WTC11 (cell line): Measurements from ENCODE around the gene SLC15A4. TPM values are rescaled to one million over a fixed set of nuclear protein-coding genes. Genes with fewer than 3 reads are reported as not detected.

Experiments used
- ATAC-seq: fragments of 200-7000 bp; cut with Tn5 transposase; 2 replicates; pipeline ENCODE4 v1.10.0; 2021; ENCODE audit warnings: mild to moderate bottlenecking, moderate library complexity
- CTCF ChIA-PET: fragments of 300-600 bp; sonication (Branson Sonifier 250); formaldehyde crosslinking; loops from one replicate; lab custom pipeline; 2021; ENCODE audit warnings: antibody characterized with exemption; lab: Charles Lee
- POLR2A ChIA-PET: fragments of 350-600 bp; sonication (Branson Sonifier 250); formaldehyde crosslinking; loops from one replicate; lab custom pipeline; 2021; ENCODE audit warnings: antibody characterized with exemption; lab: Charles Lee
- DNase-seq: peaks from one replicate; pipeline ENCODE4 v3.0.0; 2021; ENCODE audit warnings: low spot score
- H3K27ac Mint-ChIP-seq: 2 replicates; pipeline ENCODE4 v1.8.0; 2021; ENCODE audit warnings: mixed read lengths
- H3K27me3 Mint-ChIP-seq: 2 replicates; pipeline ENCODE4 v1.8.0; 2021; ENCODE audit warnings: low read depth, mild to moderate bottlenecking, moderate library complexity, mixed read lengths
- H3K36me3 Mint-ChIP-seq: 2 replicates; pipeline ENCODE4 v1.8.0; 2021; ENCODE audit warnings: mixed read lengths
- H3K4me1 Mint-ChIP-seq: 2 replicates; pipeline ENCODE4 v1.8.0; 2022; ENCODE audit warnings: mixed read lengths
- H3K4me3 Mint-ChIP-seq: 2 replicates; pipeline ENCODE4 v1.8.0; 2021; ENCODE audit warnings: mild to moderate bottlenecking, moderate library complexity, mixed read lengths
- H3K9me3 Mint-ChIP-seq: 2 replicates; pipeline ENCODE4 v1.8.0; 2021; ENCODE audit warnings: mixed read lengths
- EMX1 ChIP-seq: fragments of 250-450 bp; sonication (Bioruptor Pico); IDR thresholded peaks from 2 replicates; pipeline ENCODE4 v1.8.0; 2021; ENCODE audit warnings: mild to moderate bottlenecking
- FOXP1 ChIP-seq: sonication (generic); formaldehyde crosslinking; IDR thresholded peaks from 2 replicates; pipeline ENCODE4 v1.8.0; 2022; ENCODE audit warnings: missing genetic modification reagents, mild to moderate bottlenecking, moderate library complexity, borderline replicate concordance
- GTF2I ChIP-seq: fragments of 250-450 bp; sonication (Bioruptor Pico); conservative IDR thresholded peaks from 2 replicates; pipeline ENCODE4 v1.4.0; 2021; ENCODE audit warnings: mild to moderate bottlenecking
- IRF2 ChIP-seq: sonication (generic); formaldehyde crosslinking; IDR thresholded peaks from 2 replicates; pipeline ENCODE4 v1.8.0; 2022; ENCODE audit warnings: low read depth, missing genetic modification reagents, borderline replicate concordance
- MAX ChIP-seq: sonication (generic); formaldehyde crosslinking; IDR thresholded peaks from 2 replicates; pipeline ENCODE4 v1.8.0; 2022; ENCODE audit warnings: mild to moderate bottlenecking, missing genetic modification reagents
- NFE2L1 ChIP-seq: sonication (generic); formaldehyde crosslinking; IDR thresholded peaks from 2 replicates; pipeline ENCODE4 v1.8.1; 2023; ENCODE audit warnings: missing genetic modification reagents
- OVOL2 ChIP-seq: fragments of 250-450 bp; sonication (Bioruptor Pico); IDR thresholded peaks from 2 replicates; pipeline ENCODE4 v1.9.0; 2021; ENCODE audit warnings: mild to moderate bottlenecking, borderline replicate concordance
- RORB ChIP-seq: fragments of 250-450 bp; sonication (Bioruptor Pico); IDR thresholded peaks from 2 replicates; pipeline ENCODE4 v1.9.0; 2021; ENCODE audit warnings: mild to moderate bottlenecking
- TEAD1 ChIP-seq: sonication (generic); formaldehyde crosslinking; IDR thresholded peaks from 2 replicates; pipeline ENCODE4 v1.8.0; 2022; ENCODE audit warnings: mild to moderate bottlenecking, missing genetic modification reagents
- TEAD4 ChIP-seq: sonication (generic); formaldehyde crosslinking; IDR thresholded peaks from 2 replicates; pipeline ENCODE4 v1.8.0; 2022; ENCODE audit warnings: mild to moderate bottlenecking, missing genetic modification reagents
- USF2 ChIP-seq: sonication (generic); formaldehyde crosslinking; IDR thresholded peaks from 2 replicates; pipeline ENCODE4 v1.8.1; 2023; ENCODE audit warnings: mild to moderate bottlenecking, missing genetic modification reagents, moderate library complexity
- ZBTB43 ChIP-seq: sonication (generic); formaldehyde crosslinking; IDR thresholded peaks from 2 replicates; pipeline ENCODE4 v1.8.1; 2023; ENCODE audit warnings: mild to moderate bottlenecking, missing genetic modification reagents
- ZNF232 ChIP-seq: sonication (generic); formaldehyde crosslinking; IDR thresholded peaks from 2 replicates; pipeline ENCODE4 v1.8.0; 2022; ENCODE audit warnings: mild to moderate bottlenecking, missing genetic modification reagents
- ZNF263 ChIP-seq: sonication (generic); formaldehyde crosslinking; IDR thresholded peaks from 2 replicates; pipeline ENCODE4 v1.8.1; 2022; ENCODE audit warnings: low read depth, mild to moderate bottlenecking, moderate library complexity, missing genetic modification reagents
- ZNF416 ChIP-seq: fragments of 250-450 bp; sonication (Bioruptor Pico); IDR thresholded peaks from 2 replicates; pipeline ENCODE4 v1.9.0; 2021; ENCODE audit warnings: mild to moderate bottlenecking, inconsistent platforms
- ZNF671 ChIP-seq: fragments of 250-450 bp; sonication (Bioruptor Pico); IDR thresholded peaks from 2 replicates; pipeline ENCODE4 v1.8.0; 2021; ENCODE audit warnings: mild to moderate bottlenecking
- total RNA-seq: library from RNA; stranded (reverse); gene quantifications from 3 replicates; pipeline ENCODE4 v1.2.3, GENCODE V29; 2021
- TF ChIP-seq, protein P1 (sequence below): fragments of 250-450 bp; sonication (Bioruptor Pico); IDR thresholded peaks from 2 replicates; pipeline ENCODE4 v1.9.0; 2021; ENCODE audit warnings: mild to moderate bottlenecking, borderline replicate concordance
- TF ChIP-seq, protein P2 (sequence below): sonication (generic); formaldehyde crosslinking; IDR thresholded peaks from 2 replicates; pipeline ENCODE4 v1.8.1; 2022; ENCODE audit warnings: mild to moderate bottlenecking, missing genetic modification reagents, moderate library complexity, borderline replicate concordance
- TF ChIP-seq, protein P3 (sequence below): sonication (generic); formaldehyde crosslinking; IDR thresholded peaks from 2 replicates; pipeline ENCODE4 v1.8.1; 2022; ENCODE audit warnings: low read depth, mild to moderate bottlenecking, moderate library complexity, missing genetic modification reagents, borderline replicate concordance

Gene SLC15A4
- total RNA-seq, 1 experiment from 2014 or later, result 6.4 TPM

GRCh38 chr12:128801879-128802391, 21.8 kb downstream of the SLC15A4 start (continued):
- TF ChIP-seq, protein P1, sequence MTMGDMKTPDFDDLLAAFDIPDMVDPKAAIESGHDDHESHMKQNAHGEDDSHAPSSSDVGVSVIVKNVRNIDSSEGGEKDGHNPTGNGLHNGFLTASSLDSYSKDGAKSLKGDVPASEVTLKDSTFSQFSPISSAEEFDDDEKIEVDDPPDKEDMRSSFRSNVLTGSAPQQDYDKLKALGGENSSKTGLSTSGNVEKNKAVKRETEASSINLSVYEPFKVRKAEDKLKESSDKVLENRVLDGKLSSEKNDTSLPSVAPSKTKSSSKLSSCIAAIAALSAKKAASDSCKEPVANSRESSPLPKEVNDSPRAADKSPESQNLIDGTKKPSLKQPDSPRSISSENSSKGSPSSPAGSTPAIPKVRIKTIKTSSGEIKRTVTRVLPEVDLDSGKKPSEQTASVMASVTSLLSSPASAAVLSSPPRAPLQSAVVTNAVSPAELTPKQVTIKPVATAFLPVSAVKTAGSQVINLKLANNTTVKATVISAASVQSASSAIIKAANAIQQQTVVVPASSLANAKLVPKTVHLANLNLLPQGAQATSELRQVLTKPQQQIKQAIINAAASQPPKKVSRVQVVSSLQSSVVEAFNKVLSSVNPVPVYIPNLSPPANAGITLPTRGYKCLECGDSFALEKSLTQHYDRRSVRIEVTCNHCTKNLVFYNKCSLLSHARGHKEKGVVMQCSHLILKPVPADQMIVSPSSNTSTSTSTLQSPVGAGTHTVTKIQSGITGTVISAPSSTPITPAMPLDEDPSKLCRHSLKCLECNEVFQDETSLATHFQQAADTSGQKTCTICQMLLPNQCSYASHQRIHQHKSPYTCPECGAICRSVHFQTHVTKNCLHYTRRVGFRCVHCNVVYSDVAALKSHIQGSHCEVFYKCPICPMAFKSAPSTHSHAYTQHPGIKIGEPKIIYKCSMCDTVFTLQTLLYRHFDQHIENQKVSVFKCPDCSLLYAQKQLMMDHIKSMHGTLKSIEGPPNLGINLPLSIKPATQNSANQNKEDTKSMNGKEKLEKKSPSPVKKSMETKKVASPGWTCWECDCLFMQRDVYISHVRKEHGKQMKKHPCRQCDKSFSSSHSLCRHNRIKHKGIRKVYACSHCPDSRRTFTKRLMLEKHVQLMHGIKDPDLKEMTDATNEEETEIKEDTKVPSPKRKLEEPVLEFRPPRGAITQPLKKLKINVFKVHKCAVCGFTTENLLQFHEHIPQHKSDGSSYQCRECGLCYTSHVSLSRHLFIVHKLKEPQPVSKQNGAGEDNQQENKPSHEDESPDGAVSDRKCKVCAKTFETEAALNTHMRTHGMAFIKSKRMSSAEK (CRISPR knock-in tag), result no peak
- no peak for TF ChIP-seq EMX1 (CRISPR knock-in tag)
- no peak for TF ChIP-seq MAX (CRISPR knock-in tag)
- TF ChIP-seq TEAD1 (CRISPR knock-in tag), result no peak

DNA sequence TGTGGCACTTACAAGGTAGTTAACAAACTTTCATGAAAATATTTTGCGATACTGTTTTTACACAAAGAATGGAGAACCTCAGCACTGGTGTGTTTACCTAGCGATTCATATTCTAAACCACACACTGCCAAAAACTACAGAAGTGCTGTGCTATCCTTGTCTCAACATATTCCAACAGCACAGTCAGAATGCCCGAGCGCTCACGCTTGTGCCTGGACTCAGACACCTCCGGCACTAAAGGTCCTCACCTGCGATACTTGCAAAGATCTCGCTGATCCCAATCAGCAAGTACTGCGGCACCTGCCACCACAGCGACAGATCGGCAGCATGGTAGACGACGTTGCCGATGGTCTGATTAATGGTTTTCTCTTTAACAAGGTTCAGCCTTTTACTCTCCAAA, 23.2 kb downstream of the SLC15A4 start:
- peaks cover 83% of the 10 kb centered on the region for H3K36me3 Mint-ChIP-seq
- CTCF ChIA-PET, result no interaction called here
- H3K27me3 Mint-ChIP-seq, result peaks cover 3% of the 10 kb centered on the region; the same call in 1 of the 2 replicates
- peaks cover 3% of the 10 kb centered on the region; the same call in 1 of the 2 replicates for H3K4me1 Mint-ChIP-seq
- POLR2A ChIA-PET, result no interaction called here
- DNase-seq, result no peak
- ATAC-seq, result no peak
- H3K4me3 Mint-ChIP-seq, result no peak overlapping the region
- H3K27ac Mint-ChIP-seq, result no peak overlapping the region
- no peak for TF ChIP-seq USF2 (CRISPR knock-in tag)
- TF ChIP-seq ZNF416 (CRISPR knock-in tag), result no peak
- no peak for TF ChIP-seq GTF2I
- TF ChIP-seq, protein P2, sequence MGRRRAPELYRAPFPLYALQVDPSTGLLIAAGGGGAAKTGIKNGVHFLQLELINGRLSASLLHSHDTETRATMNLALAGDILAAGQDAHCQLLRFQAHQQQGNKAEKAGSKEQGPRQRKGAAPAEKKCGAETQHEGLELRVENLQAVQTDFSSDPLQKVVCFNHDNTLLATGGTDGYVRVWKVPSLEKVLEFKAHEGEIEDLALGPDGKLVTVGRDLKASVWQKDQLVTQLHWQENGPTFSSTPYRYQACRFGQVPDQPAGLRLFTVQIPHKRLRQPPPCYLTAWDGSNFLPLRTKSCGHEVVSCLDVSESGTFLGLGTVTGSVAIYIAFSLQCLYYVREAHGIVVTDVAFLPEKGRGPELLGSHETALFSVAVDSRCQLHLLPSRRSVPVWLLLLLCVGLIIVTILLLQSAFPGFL (CRISPR knock-in tag), result no peak
- no peak for TF ChIP-seq RORB
- TF ChIP-seq TEAD4 (CRISPR knock-in tag), result no peak
- no peak for TF ChIP-seq ZNF232 (CRISPR knock-in tag)
- no peak for TF ChIP-seq NFE2L1 (CRISPR knock-in tag)
- no peak for TF ChIP-seq ZNF263 (CRISPR knock-in tag)
- TF ChIP-seq, protein P3, sequence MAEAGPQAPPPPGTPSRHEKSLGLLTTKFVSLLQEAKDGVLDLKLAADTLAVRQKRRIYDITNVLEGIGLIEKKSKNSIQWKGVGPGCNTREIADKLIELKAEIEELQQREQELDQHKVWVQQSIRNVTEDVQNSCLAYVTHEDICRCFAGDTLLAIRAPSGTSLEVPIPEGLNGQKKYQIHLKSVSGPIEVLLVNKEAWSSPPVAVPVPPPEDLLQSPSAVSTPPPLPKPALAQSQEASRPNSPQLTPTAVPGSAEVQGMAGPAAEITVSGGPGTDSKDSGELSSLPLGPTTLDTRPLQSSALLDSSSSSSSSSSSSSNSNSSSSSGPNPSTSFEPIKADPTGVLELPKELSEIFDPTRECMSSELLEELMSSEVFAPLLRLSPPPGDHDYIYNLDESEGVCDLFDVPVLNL (CRISPR knock-in tag), result no peak
- no peak for TF ChIP-seq FOXP1 (CRISPR knock-in tag)
- TF ChIP-seq ZBTB43 (CRISPR knock-in tag), result no peak
- no peak for TF ChIP-seq OVOL2
- TF ChIP-seq ZNF671 (CRISPR knock-in tag), result no peak
- no peak for TF ChIP-seq IRF2
- H3K9me3 Mint-ChIP-seq, result peaks cover 48% of the 10 kb centered on the region
